IMR-90 (cell line): ENCODE results near the gene KBTBD12. TPM values are rescaled to one million over a fixed set of nuclear protein-coding genes. Genes with fewer than 3 reads are reported as not detected.

Experiments
- ATAC-seq: fragments of 200-7000 bp; cut with Tn5 transposase; 2 replicates; pipeline ENCODE4 v1.9.1; 2020; ENCODE audit warnings: low read depth, mild to moderate bottlenecking, moderate library complexity
- BruUV-seq: library from RNA; stranded (reverse); fragments of 400-500 nt; replicated peaks from 2 replicates; lab custom pipeline; 2021; lab: Mats Ljungman, UMichigan
- CTCF ChIA-PET: fragments of 300-600 bp; formaldehyde crosslinking; extraction: SDS; loops from one replicate; lab custom pipeline; 2021; ENCODE audit warnings: antibody characterized with exemption; lab: Yijun Ruan, JAX
- POLR2A ChIA-PET: fragments of 300-600 bp; sonication (Branson Sonifier 250); formaldehyde crosslinking; loops from one replicate; lab custom pipeline; 2022; ENCODE audit warnings: antibody characterized with exemption; ENCODE audit not compliant: unreplicated experiment; lab: Charles Lee
- DNase-seq: peaks from one replicate; pipeline ENCODE4 v3.0.0; 2013
- H2AFZ ChIP-seq: replicated peaks from 2 replicates; pipeline ENCODE3; 2013; ENCODE audit warnings: low read length, mild to moderate bottlenecking; ENCODE audit not compliant: poor library complexity
- H2AK5ac ChIP-seq: 2 replicates; pipeline ENCODE4 v1.6.1; 2013; ENCODE audit warnings: low read depth, low read length, inconsistent platforms
- H2AK9ac ChIP-seq: replicated peaks from 2 replicates; pipeline ENCODE3; 2013; ENCODE audit warnings: mild to moderate bottlenecking, low read depth, low read length, moderate library complexity; ENCODE audit not compliant: poor library complexity
- H2BK120ac ChIP-seq: 2 replicates; pipeline ENCODE4 v1.6.1; 2013; ENCODE audit warnings: low read depth, low read length, inconsistent platforms
- H2BK15ac ChIP-seq: 3 replicates; pipeline ENCODE4 v1.6.1; 2013; ENCODE audit warnings: low read depth, low read length, inconsistent platforms
- H2BK20ac ChIP-seq: 2 replicates; pipeline ENCODE4 v1.6.1; 2013; ENCODE audit warnings: low read depth, mild to moderate bottlenecking, inconsistent platforms, low read length, moderate library complexity
- H2BK5ac ChIP-seq: 2 replicates; pipeline ENCODE4 v1.6.1; 2013; ENCODE audit warnings: mild to moderate bottlenecking, low read depth, low read length, inconsistent platforms; ENCODE audit not compliant: poor library complexity, severe bottlenecking
- H3K14ac ChIP-seq: replicated peaks from 2 replicates; pipeline ENCODE4 v1.6.1; 2013; ENCODE audit warnings: low read depth, low read length, inconsistent platforms
- H3K18ac ChIP-seq: 2 replicates; pipeline ENCODE4 v1.6.1; 2013; ENCODE audit warnings: low read depth, low read length, control low read depth
- H3K23ac ChIP-seq: 2 replicates; pipeline ENCODE4 v1.6.1; 2013; ENCODE audit warnings: low read depth, low read length, inconsistent platforms
- H3K27ac ChIP-seq: 2 replicates; pipeline ENCODE4 v1.5.1; 2013; ENCODE audit warnings: mild to moderate bottlenecking, control low read depth, low read length; ENCODE audit not compliant: insufficient read depth
- H3K27me3 ChIP-seq: 2 replicates; pipeline ENCODE4 v1.6.1; 2013; ENCODE audit warnings: low read length; ENCODE audit not compliant: control insufficient read depth, insufficient read depth
- H3K36me3 ChIP-seq: 2 replicates; pipeline ENCODE4 v1.6.1; 2013; ENCODE audit warnings: low read length, mixed read lengths; ENCODE audit not compliant: control insufficient read depth, insufficient read depth
- H3K4ac ChIP-seq: 2 replicates; pipeline ENCODE4 v1.6.1; 2013; ENCODE audit warnings: low read depth, low read length, inconsistent platforms
- H3K4me1 ChIP-seq: 2 replicates; pipeline ENCODE4 v1.6.1; 2013; ENCODE audit warnings: low read length, mixed read lengths; ENCODE audit not compliant: control insufficient read depth, insufficient read depth
- H3K4me2 ChIP-seq: 2 replicates; pipeline ENCODE4 v1.6.1; 2013; ENCODE audit warnings: low read depth, mild to moderate bottlenecking, control low read depth, low read length, moderate library complexity
- H3K4me3 ChIP-seq: 2 replicates; pipeline ENCODE4 v1.5.1; 2013; ENCODE audit warnings: low read depth, mild to moderate bottlenecking, control low read depth, low read length, moderate library complexity; ENCODE audit not compliant: insufficient read depth
- H3K56ac ChIP-seq: 2 replicates; pipeline ENCODE4 v1.6.1; 2013; ENCODE audit warnings: low read length, inconsistent platforms; ENCODE audit not compliant: insufficient read depth; ENCODE audit errors: extremely low read depth
- H3K79me1 ChIP-seq, 2 experiments: 2 replicates each; pipeline ENCODE4 v1.6.1; 2013; ENCODE audit warnings: low read length in 2 of 2, inconsistent platforms in 1 of 2, low read depth in 1 of 2
- H3K9ac ChIP-seq: 2 replicates; pipeline ENCODE4 v1.6.1; 2013; ENCODE audit warnings: low read depth, low read length, control low read depth
- H3K9me1 ChIP-seq: 2 replicates; pipeline ENCODE4 v1.6.1; 2013; ENCODE audit warnings: low read length, inconsistent platforms; ENCODE audit not compliant: insufficient read depth
- H3K9me3 ChIP-seq: 2 replicates; pipeline ENCODE4 v1.6.1; 2013; ENCODE audit warnings: low read length; ENCODE audit not compliant: control insufficient read depth, insufficient read depth
- H4K20me1 ChIP-seq: 2 replicates; pipeline ENCODE4 v1.6.1; 2013; ENCODE audit warnings: low read length, inconsistent platforms; ENCODE audit not compliant: insufficient read depth
- H4K5ac ChIP-seq: 2 replicates; pipeline ENCODE4 v1.6.1; 2013; ENCODE audit warnings: mild to moderate bottlenecking, low read depth, low read length, control low read depth
- H4K8ac ChIP-seq, 2 experiments: 2 replicates each; pipeline ENCODE4 v1.6.1; 2013; ENCODE audit warnings: low read depth in 2 of 2, low read length in 2 of 2, control low read depth in 1 of 2, inconsistent platforms in 1 of 2
- H4K91ac ChIP-seq: 2 replicates; pipeline ENCODE4 v1.6.1; 2013; ENCODE audit warnings: low read depth, low read length, inconsistent platforms; ENCODE audit not compliant: insufficient read depth
- BHLHE40 ChIP-seq: fragments of 150-350 bp; IDR thresholded peaks from 2 replicates; pipeline ENCODE4 v1.6.1; 2016; ENCODE audit warnings: mild to moderate bottlenecking, low read depth, low read length
- CEBPB ChIP-seq: IDR thresholded peaks from 2 replicates; pipeline ENCODE4 v1.6.1; 2012; ENCODE audit warnings: low read depth, low read length, improper control_type of control experiment
- CHD1 ChIP-seq: IDR thresholded peaks from 2 replicates; pipeline ENCODE4 v1.6.1; 2012; ENCODE audit warnings: low read depth, low read length, improper control_type of control experiment
- ELK1 ChIP-seq: fragments of 150-350 bp; IDR thresholded peaks from 2 replicates; pipeline ENCODE4 v1.6.1; 2016; ENCODE audit warnings: low read depth, mild to moderate bottlenecking, low read length, moderate library complexity, borderline replicate concordance
- MAFK ChIP-seq: IDR thresholded peaks from 2 replicates; pipeline ENCODE4 v1.6.1; 2012; ENCODE audit warnings: low read depth, low read length, improper control_type of control experiment
- MAZ ChIP-seq: IDR thresholded peaks from 2 replicates; pipeline ENCODE4 v1.6.1; 2012; ENCODE audit warnings: low read depth, mild to moderate bottlenecking, low read length, improper control_type of control experiment, moderate library complexity, borderline replicate concordance
- MXI1 ChIP-seq: IDR thresholded peaks from 2 replicates; pipeline ENCODE4 v1.6.1; 2012; ENCODE audit warnings: low read depth, mild to moderate bottlenecking, low read length, moderate library complexity, borderline replicate concordance
- NFE2L2 ChIP-seq: fragments of 150-350 bp; IDR thresholded peaks from 2 replicates; pipeline ENCODE4 v1.6.1; 2016; ENCODE audit warnings: low read depth, mild to moderate bottlenecking, low read length
- POLR2A ChIP-seq: IDR thresholded peaks from 2 replicates; pipeline ENCODE4 v1.6.1; 2012; ENCODE audit warnings: mild to moderate bottlenecking, low read depth, low read length
- RAD21 ChIP-seq: IDR thresholded peaks from 2 replicates; pipeline ENCODE4 v1.6.1; 2012; ENCODE audit warnings: low read length, improper control_type of control experiment
- RFX5 ChIP-seq: IDR thresholded peaks from 2 replicates; pipeline ENCODE4 v1.8.0; 2012; ENCODE audit warnings: low read depth, mild to moderate bottlenecking, low read length, moderate library complexity
- SMC3 ChIP-seq: fragments of 150-350 bp; IDR thresholded peaks from 2 replicates; pipeline ENCODE4 v1.6.1; 2016; ENCODE audit warnings: low read depth, mild to moderate bottlenecking, antibody characterized with exemption, low read length, moderate library complexity
- WGBS, 2 experiments: methylation state at CpG; one replicate each; pipeline versions ENCODE4 v1.1.5 to v1.1.7; 2013; ENCODE audit warnings: missing lambda C conversion rate in 2 of 2; ENCODE audit not compliant: insufficient read length in 1 of 2; ENCODE audit errors: extremely low coverage in 2 of 2; 5-methylcytosine and 5-hydroxymethylcytosine counted together
- dilution Hi-C: fragments of 300-500 bp; cut with HindIII; formaldehyde crosslinking; loops from one replicate; pipeline ENCODE4 v1.14.3; 2018; ENCODE audit warnings: low sequenced_read_pairs; ENCODE audit not compliant: unreplicated experiment
- in situ Hi-C: fragments of 300-500 bp; cut with MboI; formaldehyde crosslinking; loops from 3 replicates; pipeline ENCODE4 v1.14.3; 2019; ENCODE audit warnings: low sequenced_read_pairs, inconsistent platforms, mixed read lengths
- intact Hi-C: fragments of 100-400 bp; cut with micrococcal nuclease; formaldehyde crosslinking; loops from 2 replicates; pipeline ENCODE4 v1.10.0; 2022
- polyA plus RNA-seq, 3 experiments: library from polyadenylated mRNA; depleted of rRNA; stranded (reverse); fragments of >200 nt; gene quantifications; 2 replicates each; pipeline ENCODE4 v1.2.3, GENCODE V29; 2012; ENCODE audit warnings: low replicate concordance in 1 of 3
- total RNA-seq: library from RNA; depleted of rRNA; stranded (reverse); fragments of >200 nt; gene quantifications from 2 replicates; pipeline ENCODE4 v1.2.3, GENCODE V29; 2012
- TF ChIP-seq, protein P1 (sequence below): conservative IDR thresholded peaks from 2 replicates; pipeline ENCODE4 v1.5.1; 2012; ENCODE audit warnings: mild to moderate bottlenecking, low read depth, low read length, improper control_type of control experiment
- TF ChIP-seq, protein P2 (sequence below): fragments of 150-350 bp; IDR thresholded peaks from 2 replicates; pipeline ENCODE4 v1.6.1; 2017; ENCODE audit warnings: mild to moderate bottlenecking, antibody characterized with exemption, low read length, low read depth

The KBTBD12 gene
- total and polyA plus RNA-seq, 2 of the 4 experiments (the other 2 are of a cell fraction) = not detected

GRCh38 chr3:127990051-127990450 lies 75.0 kb downstream of the KBTBD12 start:
- ATAC-seq (no peak), DNase-seq (no peak)
- WGBS, 2 experiments = 75% methylated on average over 13 of the region's 17 CpGs; no CpG with 5 or more reads in 1 of the 2 experiments
- CTCF ChIA-PET = no interaction called here
- Histone ChIP-seq H3K4me1 (no peaks in the 10 kb centered on the region), H2BK15ac (no peak overlapping the region), H4K20me1 (no peaks in the 10 kb centered on the region), H2AK5ac (no peak overlapping the region), H3K36me3 (no peaks in the 10 kb centered on the region), H3K27ac (no peak overlapping the region), H3K9ac (no peak overlapping the region), H4K91ac (no peak overlapping the region), H2BK20ac (no peak overlapping the region), H2AFZ (no peak overlapping the region), H4K8ac (no peak overlapping the region), H3K9me3 (peaks cover 3% of the 10 kb centered on the region; the same call in 1 of the 2 replicates), H2AK9ac (no peak overlapping the region), H3K9me1 (no peaks in the 10 kb centered on the region), H3K18ac (no peak overlapping the region), H3K4me2 (no peak overlapping the region), H3K79me1 (no peaks in the 10 kb centered on the region), H2BK5ac (no peak overlapping the region), H2BK120ac (no peak overlapping the region), H3K4me3 (no peak overlapping the region), H3K4ac (no peak overlapping the region), H4K5ac (no peak overlapping the region), H3K56ac (no peak overlapping the region), H3K23ac (no peak overlapping the region), H3K14ac (no peak overlapping the region), H3K27me3 (peaks cover 31% of the 10 kb centered on the region)
- POLR2A ChIA-PET = no interaction called here
- no TSS peak for BruUV-seq
- in situ Hi-C loops (no loop called here), intact Hi-C loops (no loop called here), dilution Hi-C loops (no loop called here)
- TF ChIP-seq MAFK = no peak
- no peak for TF ChIP-seq NFE2L2
- no peak for TF ChIP-seq CEBPB
- no peak for TF ChIP-seq RFX5
- no peak for TF ChIP-seq POLR2A
- no peak for TF ChIP-seq RAD21
- no peak for TF ChIP-seq BHLHE40
- TF ChIP-seq ELK1 = no peak
- TF ChIP-seq, protein P1, sequence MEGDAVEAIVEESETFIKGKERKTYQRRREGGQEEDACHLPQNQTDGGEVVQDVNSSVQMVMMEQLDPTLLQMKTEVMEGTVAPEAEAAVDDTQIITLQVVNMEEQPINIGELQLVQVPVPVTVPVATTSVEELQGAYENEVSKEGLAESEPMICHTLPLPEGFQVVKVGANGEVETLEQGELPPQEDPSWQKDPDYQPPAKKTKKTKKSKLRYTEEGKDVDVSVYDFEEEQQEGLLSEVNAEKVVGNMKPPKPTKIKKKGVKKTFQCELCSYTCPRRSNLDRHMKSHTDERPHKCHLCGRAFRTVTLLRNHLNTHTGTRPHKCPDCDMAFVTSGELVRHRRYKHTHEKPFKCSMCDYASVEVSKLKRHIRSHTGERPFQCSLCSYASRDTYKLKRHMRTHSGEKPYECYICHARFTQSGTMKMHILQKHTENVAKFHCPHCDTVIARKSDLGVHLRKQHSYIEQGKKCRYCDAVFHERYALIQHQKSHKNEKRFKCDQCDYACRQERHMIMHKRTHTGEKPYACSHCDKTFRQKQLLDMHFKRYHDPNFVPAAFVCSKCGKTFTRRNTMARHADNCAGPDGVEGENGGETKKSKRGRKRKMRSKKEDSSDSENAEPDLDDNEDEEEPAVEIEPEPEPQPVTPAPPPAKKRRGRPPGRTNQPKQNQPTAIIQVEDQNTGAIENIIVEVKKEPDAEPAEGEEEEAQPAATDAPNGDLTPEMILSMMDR = no peak
- TF ChIP-seq CHD1 = no peak
- TF ChIP-seq, protein P2, sequence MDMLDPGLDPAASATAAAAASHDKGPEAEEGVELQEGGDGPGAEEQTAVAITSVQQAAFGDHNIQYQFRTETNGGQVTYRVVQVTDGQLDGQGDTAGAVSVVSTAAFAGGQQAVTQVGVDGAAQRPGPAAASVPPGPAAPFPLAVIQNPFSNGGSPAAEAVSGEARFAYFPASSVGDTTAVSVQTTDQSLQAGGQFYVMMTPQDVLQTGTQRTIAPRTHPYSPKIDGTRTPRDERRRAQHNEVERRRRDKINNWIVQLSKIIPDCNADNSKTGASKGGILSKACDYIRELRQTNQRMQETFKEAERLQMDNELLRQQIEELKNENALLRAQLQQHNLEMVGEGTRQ = no peak
- no peak for TF ChIP-seq SMC3
- no peak for TF ChIP-seq MAZ
- no peak for TF ChIP-seq MXI1
